ENCODE data around the gene EIF1AD. TPM values are rescaled to one million over a fixed set of nuclear protein-coding genes. Genes with fewer than 3 reads are reported as not detected.
A peak's percentile ranks its signal among the peaks of the same experiment; 100 is the strongest.

Gene EIF1AD
- total and polyA plus RNA-seq, 9 of the 15 experiments (the other 6 are each of a cell fraction or from before 2014, with no cell fraction given), result 50.1 to 98.8 (median 58.7) TPM

- TF ChIP-seq, protein P1, sequence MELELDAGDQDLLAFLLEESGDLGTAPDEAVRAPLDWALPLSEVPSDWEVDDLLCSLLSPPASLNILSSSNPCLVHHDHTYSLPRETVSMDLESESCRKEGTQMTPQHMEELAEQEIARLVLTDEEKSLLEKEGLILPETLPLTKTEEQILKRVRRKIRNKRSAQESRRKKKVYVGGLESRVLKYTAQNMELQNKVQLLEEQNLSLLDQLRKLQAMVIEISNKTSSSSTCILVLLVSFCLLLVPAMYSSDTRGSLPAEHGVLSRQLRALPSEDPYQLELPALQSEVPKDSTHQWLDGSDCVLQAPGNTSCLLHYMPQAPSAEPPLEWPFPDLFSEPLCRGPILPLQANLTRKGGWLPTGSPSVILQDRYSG (tag; conservative IDR thresholded peaks at IDR 0.05; ENCODE audit: low read depth), result peak; percentile 84
- peak; percentile 93 for TF ChIP-seq ELF2 (CRISPR knock-in tag; IDR thresholded peaks at IDR 0.05)
- TF ChIP-seq ZNF384 (IDR thresholded peaks at IDR 0.05; ENCODE audit: low read depth, low read length), result peak; percentile 59; the same call in 1 of the 2 replicates
- TF ChIP-seq, protein P2, sequence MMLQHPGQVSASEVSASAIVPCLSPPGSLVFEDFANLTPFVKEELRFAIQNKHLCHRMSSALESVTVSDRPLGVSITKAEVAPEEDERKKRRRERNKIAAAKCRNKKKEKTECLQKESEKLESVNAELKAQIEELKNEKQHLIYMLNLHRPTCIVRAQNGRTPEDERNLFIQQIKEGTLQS (IDR thresholded peaks at IDR 0.05), result peak; percentile 28; the same call in 1 of the 2 replicates
- TF ChIP-seq, protein P2 (CRISPR knock-in tag; conservative IDR thresholded peaks at IDR 0.05), result peak; percentile 72
- no peak for TF ChIP-seq ZNF778 (CRISPR knock-in tag; IDR thresholded peaks at IDR 0.05)
- TF ChIP-seq, protein P3, sequence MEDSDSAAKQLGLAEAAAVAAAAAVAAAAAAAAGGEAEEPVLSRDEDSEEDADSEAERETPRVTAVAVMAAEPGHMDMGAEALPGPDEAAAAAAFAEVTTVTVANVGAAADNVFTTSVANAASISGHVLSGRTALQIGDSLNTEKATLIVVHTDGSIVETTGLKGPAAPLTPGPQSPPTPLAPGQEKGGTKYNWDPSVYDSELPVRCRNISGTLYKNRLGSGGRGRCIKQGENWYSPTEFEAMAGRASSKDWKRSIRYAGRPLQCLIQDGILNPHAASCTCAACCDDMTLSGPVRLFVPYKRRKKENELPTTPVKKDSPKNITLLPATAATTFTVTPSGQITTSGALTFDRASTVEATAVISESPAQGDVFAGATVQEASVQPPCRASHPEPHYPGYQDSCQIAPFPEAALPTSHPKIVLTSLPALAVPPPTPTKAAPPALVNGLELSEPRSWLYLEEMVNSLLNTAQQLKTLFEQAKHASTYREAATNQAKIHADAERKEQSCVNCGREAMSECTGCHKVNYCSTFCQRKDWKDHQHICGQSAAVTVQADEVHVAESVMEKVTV (CRISPR knock-in tag; IDR thresholded peaks at IDR 0.05), result 0 out of 2 replicates have a peak, but pooled peaks have one; percentile 4
- no peak for TF ChIP-seq ZNF274 (IDR thresholded peaks at IDR 0.05; ENCODE audit: borderline replicate concordance, low read depth, low read length)
- no peak for TF ChIP-seq CHD4 (IDR thresholded peaks at IDR 0.05; ENCODE audit: insufficient read depth, insufficient replicate concordance, low read depth, low read length, poor library complexity, severe bottlenecking)
- TF ChIP-seq, protein P4, sequence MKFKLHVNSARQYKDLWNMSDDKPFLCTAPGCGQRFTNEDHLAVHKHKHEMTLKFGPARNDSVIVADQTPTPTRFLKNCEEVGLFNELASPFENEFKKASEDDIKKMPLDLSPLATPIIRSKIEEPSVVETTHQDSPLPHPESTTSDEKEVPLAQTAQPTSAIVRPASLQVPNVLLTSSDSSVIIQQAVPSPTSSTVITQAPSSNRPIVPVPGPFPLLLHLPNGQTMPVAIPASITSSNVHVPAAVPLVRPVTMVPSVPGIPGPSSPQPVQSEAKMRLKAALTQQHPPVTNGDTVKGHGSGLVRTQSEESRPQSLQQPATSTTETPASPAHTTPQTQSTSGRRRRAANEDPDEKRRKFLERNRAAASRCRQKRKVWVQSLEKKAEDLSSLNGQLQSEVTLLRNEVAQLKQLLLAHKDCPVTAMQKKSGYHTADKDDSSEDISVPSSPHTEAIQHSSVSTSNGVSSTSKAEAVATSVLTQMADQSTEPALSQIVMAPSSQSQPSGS (CRISPR knock-in tag; IDR thresholded peaks at IDR 0.05), result no peak
- no peak for TF ChIP-seq TCFL5 (CRISPR knock-in tag; conservative IDR thresholded peaks at IDR 0.05)
- TF ChIP-seq, protein P5, sequence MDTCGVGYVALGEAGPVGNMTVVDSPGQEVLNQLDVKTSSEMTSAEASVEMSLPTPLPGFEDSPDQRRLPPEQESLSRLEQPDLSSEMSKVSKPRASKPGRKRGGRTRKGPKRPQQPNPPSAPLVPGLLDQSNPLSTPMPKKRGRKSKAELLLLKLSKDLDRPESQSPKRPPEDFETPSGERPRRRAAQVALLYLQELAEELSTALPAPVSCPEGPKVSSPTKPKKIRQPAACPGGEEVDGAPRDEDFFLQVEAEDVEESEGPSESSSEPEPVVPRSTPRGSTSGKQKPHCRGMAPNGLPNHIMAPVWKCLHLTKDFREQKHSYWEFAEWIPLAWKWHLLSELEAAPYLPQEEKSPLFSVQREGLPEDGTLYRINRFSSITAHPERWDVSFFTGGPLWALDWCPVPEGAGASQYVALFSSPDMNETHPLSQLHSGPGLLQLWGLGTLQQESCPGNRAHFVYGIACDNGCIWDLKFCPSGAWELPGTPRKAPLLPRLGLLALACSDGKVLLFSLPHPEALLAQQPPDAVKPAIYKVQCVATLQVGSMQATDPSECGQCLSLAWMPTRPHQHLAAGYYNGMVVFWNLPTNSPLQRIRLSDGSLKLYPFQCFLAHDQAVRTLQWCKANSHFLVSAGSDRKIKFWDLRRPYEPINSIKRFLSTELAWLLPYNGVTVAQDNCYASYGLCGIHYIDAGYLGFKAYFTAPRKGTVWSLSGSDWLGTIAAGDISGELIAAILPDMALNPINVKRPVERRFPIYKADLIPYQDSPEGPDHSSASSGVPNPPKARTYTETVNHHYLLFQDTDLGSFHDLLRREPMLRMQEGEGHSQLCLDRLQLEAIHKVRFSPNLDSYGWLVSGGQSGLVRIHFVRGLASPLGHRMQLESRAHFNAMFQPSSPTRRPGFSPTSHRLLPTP (IDR thresholded peaks at IDR 0.05; ENCODE audit: borderline replicate concordance, extremely low read depth, insufficient read length), result no peak
- peak; percentile 52 for TF ChIP-seq ZBTB12 (CRISPR knock-in tag; IDR thresholded peaks at IDR 0.05)
- no peak for TF ChIP-seq PRMT5 (CRISPR knock-in tag; IDR thresholded peaks at IDR 0.05)
- peak; percentile 76 for TF ChIP-seq NFIC (IDR thresholded peaks at IDR 0.05)
- peak; percentile 61 to 82 for TF ChIP-seq TEAD1 (CRISPR knock-in tag; IDR thresholded peaks at IDR 0.05)
Measured at GRCh38 chr11:66001942-66002647, at the start of gene EIF1AD, which contains the start of gene BANF1 (continued).

All from K562 (cell line).